ENCODE results near the gene PGBD5. TPM values are rescaled to one million over a fixed set of nuclear protein-coding genes. Genes with fewer than 3 reads are reported as not detected.

Gene PGBD5
- polyA plus RNA-seq, 1 donor (not counting 4 experiments of a cell fraction or from before 2014, with no cell fraction given) = 0.28 TPM

DNA sequence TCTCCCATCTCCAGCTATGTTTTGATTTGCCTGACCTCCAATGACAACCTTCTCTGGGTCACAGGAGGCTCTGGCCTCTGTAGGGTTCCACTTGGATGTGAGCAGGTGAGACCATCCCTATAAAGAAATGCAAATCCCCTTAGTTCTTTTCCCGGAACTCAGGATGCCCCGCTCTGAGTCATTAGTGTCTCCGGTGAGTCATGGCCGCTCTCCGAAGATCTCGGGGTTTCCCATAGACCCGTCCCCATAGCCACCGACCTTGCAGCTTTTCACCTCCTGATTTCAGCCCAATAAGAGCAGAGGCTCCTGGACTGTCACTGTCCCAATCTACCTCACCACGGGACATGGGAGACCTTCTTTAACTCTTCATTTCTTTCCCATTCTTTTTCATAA, 98.2 kb downstream of the PGBD5 start:
- no peak overlapping the region for H2AFZ ChIP-seq (ENCODE audit: control insufficient read depth, low read length)
- H4K20me1 ChIP-seq (ENCODE audit: control insufficient read depth, extremely low read depth, insufficient read depth, low read length) = no peaks in the 10 kb centered on the region
- no peak overlapping the region for H3K9ac ChIP-seq (ENCODE audit: control insufficient read depth, extremely low read depth, insufficient read depth, low read length)
- no peaks in the 10 kb centered on the region for H3K79me2 ChIP-seq (ENCODE audit: control insufficient read depth, insufficient read depth, low read length)
- FAIRE-seq (no peak), DNase-seq (ENCODE audit: low read depth, low spot score) (no peak)
- H3K4me3 ChIP-seq (ENCODE audit: control insufficient read depth in 2 of 3, extremely low read depth in 1 of 3, insufficient read depth in 2 of 3, low read depth in 1 of 3, low read length in 3 of 3) = no peak overlapping the region
- no peaks in the 10 kb centered on the region for H3K27me3 ChIP-seq (ENCODE audit: control insufficient read depth, extremely low read depth, insufficient read depth, low read length)
- H3K4me1 ChIP-seq (ENCODE audit: control insufficient read depth, extremely low read depth, insufficient read depth, low read length) = no peaks in the 10 kb centered on the region
- no peak overlapping the region for H3K4me2 ChIP-seq (ENCODE audit: control insufficient read depth, extremely low read depth, insufficient read depth, low read depth, low read length)
- no peaks in the 10 kb centered on the region for H3K36me3 ChIP-seq (ENCODE audit: control insufficient read depth in 2 of 2, extremely low read depth in 1 of 2, insufficient read depth in 2 of 2, low read length in 2 of 2)
- TF ChIP-seq CTCF (optimal IDR thresholded peaks at IDR 0.05 in 1 of 3, IDR thresholded peaks at IDR 0.05 in 1 of 3, conservative IDR thresholded peaks at IDR 0.05 in 1 of 3; ENCODE audit: extremely low read depth in 1 of 3, insufficient read depth in 2 of 3, low read length in 3 of 3) = no peak
- no peak for TF ChIP-seq EZH2 (IDR thresholded peaks at IDR 0.05; ENCODE audit: low read length)
- no peaks in the 10 kb centered on the region for H3K9me1 ChIP-seq (ENCODE audit: control insufficient read depth, extremely low read depth, insufficient read depth, low read length)
- H3K27ac ChIP-seq (ENCODE audit: control insufficient read depth, insufficient read depth, low read length) = no peak overlapping the region
- H3K9me3 ChIP-seq (ENCODE audit: control insufficient read depth, low read depth, low read length) = no peaks in the 10 kb centered on the region
- dilution Hi-C loops (cut with MboI; ENCODE audit: extremely low pct_ligation_motif_present, low sequenced_read_pairs) = no loop called here

GRCh38 chr1:230326971-230327891, 98.9 kb downstream of the PGBD5 start:
- TF ChIP-seq CTCF (optimal IDR thresholded peaks at IDR 0.05 in 1 of 3, IDR thresholded peaks at IDR 0.05 in 1 of 3, conservative IDR thresholded peaks at IDR 0.05 in 1 of 3; ENCODE audit: extremely low read depth in 1 of 3, insufficient read depth in 2 of 3, low read length in 3 of 3) (no peak), EZH2 (IDR thresholded peaks at IDR 0.05; ENCODE audit: low read length) (no peak)
- Histone ChIP-seq H3K27ac (ENCODE audit: control insufficient read depth, insufficient read depth, low read length) (no peak overlapping the region), H3K4me1 (ENCODE audit: control insufficient read depth, extremely low read depth, insufficient read depth, low read length) (no peaks in the 10 kb centered on the region), H3K4me2 (ENCODE audit: control insufficient read depth, extremely low read depth, insufficient read depth, low read depth, low read length) (no peak overlapping the region), H3K9me1 (ENCODE audit: control insufficient read depth, extremely low read depth, insufficient read depth, low read length) (no peaks in the 10 kb centered on the region), H3K9me3 (ENCODE audit: control insufficient read depth, low read depth, low read length) (no peaks in the 10 kb centered on the region), H3K9ac (ENCODE audit: control insufficient read depth, extremely low read depth, insufficient read depth, low read length) (no peak overlapping the region), H2AFZ (ENCODE audit: control insufficient read depth, low read length) (no peak overlapping the region), H4K20me1 (ENCODE audit: control insufficient read depth, extremely low read depth, insufficient read depth, low read length) (no peaks in the 10 kb centered on the region), H3K79me2 (ENCODE audit: control insufficient read depth, insufficient read depth, low read length) (no peaks in the 10 kb centered on the region), H3K4me3 (ENCODE audit: control insufficient read depth in 2 of 3, extremely low read depth in 1 of 3, insufficient read depth in 2 of 3, low read depth in 1 of 3, low read length in 3 of 3) (no peak overlapping the region), H3K27me3 (ENCODE audit: control insufficient read depth, extremely low read depth, insufficient read depth, low read length) (no peaks in the 10 kb centered on the region), H3K36me3 (ENCODE audit: control insufficient read depth in 2 of 2, extremely low read depth in 1 of 2, insufficient read depth in 2 of 2, low read length in 2 of 2) (no peaks in the 10 kb centered on the region)
- dilution Hi-C loops (cut with MboI; ENCODE audit: extremely low pct_ligation_motif_present, low sequenced_read_pairs) = no loop called here
- no peak for DNase-seq (ENCODE audit: low read depth, low spot score)
- no peak for FAIRE-seq

All from keratinocyte (primary cell).